Activated CD8-positive, alpha-beta T cell treated with anti-CD3 and anti-CD28 coated beads, Interleukin-2, amount 10 ng/mL, durations not matched to agents 7 days and 5 days (primary cell): ENCODE results near the gene RTKN. TPM values are rescaled to one million over a fixed set of nuclear protein-coding genes. Genes with fewer than 3 reads are reported as not detected.
A peak's percentile ranks its signal among the peaks of the same experiment; 100 is the strongest.

Experiments used
- ATAC-seq: fragments of 150-1000 bp; cut with Tn5 transposase; one replicate; pipeline ENCODE4 v1.10.0; 2021; ENCODE audit warnings: moderate library complexity
- CTCF ChIA-PET: fragments of 350-600 bp; sonication (Branson Sonifier 250); formaldehyde crosslinking; loops from one replicate; lab custom pipeline; 2021; ENCODE audit warnings: antibody characterized with exemption; lab: Charles Lee
- POLR2A ChIA-PET: fragments of 350-600 bp; sonication (Branson Sonifier 250); formaldehyde crosslinking; loops from one replicate; lab custom pipeline; 2021; ENCODE audit warnings: antibody characterized with exemption; lab: Charles Lee
- DNase-seq: peaks from one replicate; pipeline ENCODE4 v3.0.0-alpha.2; 2020
- H3K27ac Mint-ChIP-seq: one replicate; pipeline ENCODE4 v1.8.0; 2021; ENCODE audit warnings: mild to moderate bottlenecking, mixed read lengths
- H3K27me3 Mint-ChIP-seq: one replicate; pipeline ENCODE4 v1.8.0; 2021; ENCODE audit warnings: low read depth, mixed read lengths
- H3K36me3 Mint-ChIP-seq: one replicate; pipeline ENCODE4 v1.8.0; 2021; ENCODE audit warnings: low read depth, mixed read lengths
- H3K4me1 Mint-ChIP-seq: one replicate; pipeline ENCODE4 v1.8.0; 2021; ENCODE audit warnings: low read depth, mixed read lengths
- H3K4me3 Mint-ChIP-seq: one replicate; pipeline ENCODE4 v1.8.0; 2021; ENCODE audit warnings: mild to moderate bottlenecking, mixed read lengths
- H3K9me3 Mint-ChIP-seq: one replicate; pipeline ENCODE4 v1.8.0; 2022; ENCODE audit warnings: mixed read lengths; ENCODE audit not compliant: insufficient read depth
- total RNA-seq, 2 experiments: library from RNA; stranded (reverse); gene quantifications; one replicate each; pipeline ENCODE4 v1.2.3, GENCODE V29; 2021

Gene RTKN
- total RNA-seq, 2 experiments from 2014 or later: 0.37 to 0.57 TPM

DNA sequence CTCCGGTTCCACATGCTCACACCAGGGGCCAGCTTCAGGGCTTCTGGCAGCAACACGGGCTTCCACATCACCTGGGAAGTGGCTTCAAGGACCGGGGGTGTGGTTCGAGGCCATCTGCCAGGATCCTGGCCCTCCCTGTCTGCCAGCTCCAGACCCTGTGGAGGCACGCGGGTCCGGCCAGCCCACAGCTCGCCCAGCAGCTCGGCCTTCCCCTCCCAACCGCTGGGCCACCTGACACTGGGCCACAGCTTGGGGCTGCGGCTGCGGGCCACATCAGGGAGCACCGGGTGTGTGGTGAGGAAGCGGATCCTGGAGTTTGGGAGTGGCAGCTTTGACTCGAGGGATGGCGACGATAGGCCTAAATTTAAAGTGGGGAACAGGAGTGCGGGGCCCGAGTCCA lies 27.3 kb downstream of the RTKN start:
- DNase-seq (no peak), ATAC-seq (no peak)
- no peak overlapping the region for H3K27ac Mint-ChIP-seq
- H3K9me3 Mint-ChIP-seq: no peaks in the 10 kb centered on the region
- H3K27me3 Mint-ChIP-seq: no peaks in the 10 kb centered on the region
- no peaks in the 10 kb centered on the region for H3K36me3 Mint-ChIP-seq
- H3K4me3 Mint-ChIP-seq: peak overlapping the region; percentile 31
- H3K4me1 Mint-ChIP-seq: peaks cover 24% of the 10 kb centered on the region
- ChIA-PET POLR2A (interaction anchor here (0.8 to 1.2 kb wide), 2 partner anchors 18 to 45 kb away, joined by 3 to 6 read pairs; no protein-coding TSS in a partner anchor), CTCF (interaction anchor here (1.1 to 1.4 kb wide), 3 partner anchors 15 to 165 kb away, joined by 3 to 5 read pairs (median 3); no protein-coding TSS in a partner anchor)

DNA sequence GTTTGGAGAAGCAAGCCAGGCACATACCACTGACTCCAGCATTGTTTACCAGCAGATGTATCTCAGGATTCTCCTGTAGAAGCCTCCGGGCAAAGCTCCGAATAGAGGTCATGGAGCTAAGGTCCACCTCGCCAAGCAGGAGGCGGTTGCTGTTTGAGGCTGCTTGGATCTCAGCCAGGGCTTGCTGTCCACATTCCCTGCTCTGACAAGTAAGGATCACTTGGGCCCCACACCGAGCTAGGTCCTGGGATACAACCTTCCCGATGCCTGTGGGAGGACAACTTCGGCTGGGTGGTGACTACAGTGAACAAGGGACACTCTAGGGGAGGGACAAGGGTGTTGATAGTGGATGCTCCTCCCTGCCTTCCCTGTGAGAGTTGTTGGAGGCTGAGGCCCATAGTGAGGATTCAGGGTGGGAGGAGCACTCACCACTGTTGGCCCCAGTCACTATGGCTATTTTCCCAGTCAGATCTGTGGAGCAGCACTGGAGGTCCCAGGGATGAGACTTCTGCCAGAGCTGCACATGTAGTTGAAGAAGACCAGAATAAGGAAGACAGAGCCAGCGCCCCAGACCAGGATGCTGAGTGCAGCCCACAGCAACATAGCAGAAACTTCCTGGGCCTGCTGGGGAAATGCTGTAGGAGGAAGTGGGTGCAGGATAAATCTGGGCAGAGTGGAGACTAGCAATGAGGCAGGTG lies 28.6 kb downstream of the RTKN start:
- DNase-seq (no peak), ATAC-seq (no peak)
- Mint-ChIP-seq H3K4me1 (peaks cover 24% of the 10 kb centered on the region), H3K4me3 (no peak overlapping the region), H3K36me3 (no peaks in the 10 kb centered on the region), H3K9me3 (no peaks in the 10 kb centered on the region), H3K27ac (no peak overlapping the region), H3K27me3 (peaks cover 5% of the 10 kb centered on the region)
- POLR2A ChIA-PET: interaction anchor here (1.2 kb wide), 1 partner anchor 46 kb away, joined by 3 read pairs; no protein-coding TSS in a partner anchor
- CTCF ChIA-PET: interaction anchor here (0.9 to 1.4 kb wide), 4 partner anchors 20 to 164 kb away, joined by 3 read pairs; partner anchors contain the start of gene MOGS

DNA sequence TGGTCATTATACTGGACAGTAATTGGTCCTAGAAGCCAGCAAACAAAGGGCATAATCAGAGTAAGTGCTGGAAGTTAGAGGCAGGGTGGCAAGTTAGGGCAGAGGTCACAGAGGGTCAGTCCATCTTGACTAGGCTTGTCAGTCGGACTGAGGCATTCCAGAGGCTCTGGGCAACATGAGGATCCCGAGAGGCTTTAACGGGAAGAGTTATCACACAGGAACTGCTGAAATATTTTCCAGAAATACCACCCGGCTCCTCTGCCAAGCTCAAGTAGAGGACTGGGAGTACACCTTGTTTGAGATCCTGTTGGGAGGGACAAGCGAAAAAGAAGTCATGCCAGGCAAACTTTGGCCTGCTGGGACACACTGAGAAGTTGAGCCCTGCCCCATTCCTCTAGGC lies 34.1 kb downstream of the RTKN start:
- CTCF ChIA-PET: interaction anchor here (1.4 kb wide), 2 partner anchors 16 to 158 kb away, joined by 4 to 5 read pairs; no protein-coding TSS in a partner anchor
- Mint-ChIP-seq H3K9me3 (no peaks in the 10 kb centered on the region), H3K27ac (no peak overlapping the region), H3K27me3 (peaks cover 12% of the 10 kb centered on the region), H3K4me1 (no peaks in the 10 kb centered on the region), H3K36me3 (no peaks in the 10 kb centered on the region), H3K4me3 (no peak overlapping the region)
- ATAC-seq: no peak
- DNase-seq: no peak
- POLR2A ChIA-PET: no interaction called here

DNA sequence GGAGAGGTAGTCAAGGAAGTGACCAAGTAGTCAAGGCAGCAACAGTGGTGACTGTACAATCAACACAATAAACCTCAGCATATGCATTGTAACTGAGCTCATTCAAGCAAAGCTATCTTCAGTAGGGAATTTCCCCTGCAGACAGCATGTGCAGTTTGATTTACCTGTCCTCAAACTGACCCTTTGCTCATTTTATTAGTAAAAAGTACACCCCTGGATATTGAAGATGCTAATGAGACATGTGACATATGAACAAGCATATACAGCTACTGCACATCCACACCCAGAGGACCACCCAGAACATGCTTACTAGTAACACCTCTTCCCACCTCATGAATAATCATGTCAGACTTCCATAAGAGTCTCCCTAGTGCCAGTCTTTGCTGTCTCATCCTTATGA lies 35.7 kb downstream of the RTKN start:
- POLR2A ChIA-PET: no interaction called here
- H3K9me3 Mint-ChIP-seq: no peaks in the 10 kb centered on the region
- no peak for DNase-seq
- H3K27ac Mint-ChIP-seq: no peak overlapping the region
- H3K4me3 Mint-ChIP-seq: no peak overlapping the region
- H3K4me1 Mint-ChIP-seq: no peaks in the 10 kb centered on the region
- CTCF ChIA-PET: interaction anchor here (1.0 kb wide), 1 partner anchor 71 kb away, joined by 3 read pairs; no protein-coding TSS in a partner anchor
- no peak for ATAC-seq
- H3K27me3 Mint-ChIP-seq: peaks cover 12% of the 10 kb centered on the region
- H3K36me3 Mint-ChIP-seq: no peaks in the 10 kb centered on the region

DNA sequence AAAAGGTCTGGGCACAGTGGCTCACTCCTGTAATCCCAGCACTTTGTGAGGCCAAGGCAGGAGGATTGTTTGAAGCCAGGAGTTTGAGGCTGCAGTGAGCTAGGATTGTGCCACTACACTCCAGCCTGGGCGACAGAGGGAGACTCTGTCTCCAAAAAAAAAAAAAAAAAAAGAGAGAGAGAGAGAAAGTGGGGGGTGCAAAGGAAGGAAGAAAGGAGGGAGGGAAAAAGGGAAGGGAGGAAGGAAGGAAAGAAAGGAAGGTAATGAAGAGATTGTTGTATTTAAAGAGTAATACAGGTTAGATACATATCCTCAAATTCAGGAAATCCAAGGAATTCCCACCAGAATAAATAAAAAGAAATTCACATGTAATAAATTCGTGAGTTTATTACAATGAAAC lies 39.8 kb downstream of the RTKN start:
- POLR2A ChIA-PET: no interaction called here
- peaks cover 9% of the 10 kb centered on the region for H3K27me3 Mint-ChIP-seq

DNA sequence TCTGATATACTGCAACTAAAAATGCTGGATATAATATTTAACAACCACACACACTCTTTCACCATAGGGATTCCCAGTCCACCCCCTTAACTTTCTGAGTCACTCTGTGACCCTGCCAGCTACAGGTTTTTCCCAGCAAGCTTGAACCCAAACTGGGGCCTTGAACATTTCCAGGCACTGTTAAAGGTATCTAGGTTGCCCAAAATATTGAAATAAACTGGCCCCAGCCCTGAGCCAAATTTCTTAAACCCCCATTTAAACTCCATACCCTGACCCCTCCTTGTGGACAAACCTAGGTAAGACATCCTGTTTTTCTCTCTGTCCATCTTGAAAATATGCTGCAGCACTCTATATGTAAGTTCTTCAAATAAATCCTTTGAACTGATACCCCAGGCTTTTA lies 42.0 kb downstream of the RTKN start:
- POLR2A ChIA-PET: no interaction called here
- ATAC-seq (peak; percentile 80), DNase-seq (peak; percentile 51)
- peaks cover 9% of the 10 kb centered on the region for H3K27me3 Mint-ChIP-seq
- H3K36me3 Mint-ChIP-seq: no peaks in the 10 kb centered on the region
- no peak overlapping the region for H3K4me3 Mint-ChIP-seq
- H3K4me1 Mint-ChIP-seq: peaks cover 5% of the 10 kb centered on the region
- H3K27ac Mint-ChIP-seq: no peak overlapping the region
- CTCF ChIA-PET: interaction anchor here (1.0 to 3.7 kb wide), 4 partner anchors 9 to 150 kb away, joined by 3 to 22 read pairs (median 12); no protein-coding TSS in a partner anchor
- H3K9me3 Mint-ChIP-seq: no peaks in the 10 kb centered on the region

More for the DNA sequence above, 39.8 kb downstream of the RTKN start:
- CTCF ChIA-PET: interaction anchor here (0.9 to 3.7 kb wide), 5 partner anchors 11 to 161 kb away, joined by 4 to 22 read pairs (median 10); partner anchors contain the start of genes C2orf81 and WDR54
- no peak for ATAC-seq
- DNase-seq: no peak
- Mint-ChIP-seq H3K9me3 (no peaks in the 10 kb centered on the region), H3K4me3 (no peak overlapping the region), H3K4me1 (peaks cover 5% of the 10 kb centered on the region), H3K36me3 (no peaks in the 10 kb centered on the region), H3K27ac (no peak overlapping the region)

DNA sequence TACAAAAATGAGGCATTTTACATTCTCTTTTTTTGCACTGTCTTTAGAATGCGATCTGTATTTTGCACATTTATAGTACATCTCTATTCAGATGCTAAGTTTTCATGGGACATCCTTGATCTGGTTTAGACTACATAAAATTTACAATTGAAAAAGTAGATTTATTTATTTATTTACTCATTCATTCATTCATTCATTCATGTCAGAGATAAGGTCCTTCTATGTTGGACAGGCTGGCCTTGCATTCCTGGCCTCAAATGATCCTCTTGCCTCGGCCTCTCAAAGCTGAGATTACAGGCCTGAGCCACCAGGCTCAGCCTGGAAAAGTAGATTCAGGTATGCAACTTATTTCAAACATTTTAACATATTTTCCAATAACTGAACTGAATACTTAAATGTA lies 45.6 kb downstream of the RTKN start:
- H3K4me3 Mint-ChIP-seq: no peak overlapping the region
- DNase-seq: no peak
- no peak for ATAC-seq
- peaks cover 10% of the 10 kb centered on the region for H3K4me1 Mint-ChIP-seq
- H3K27me3 Mint-ChIP-seq: peaks cover 10% of the 10 kb centered on the region
- no peaks in the 10 kb centered on the region for H3K36me3 Mint-ChIP-seq
- no peak overlapping the region for H3K27ac Mint-ChIP-seq
- H3K9me3 Mint-ChIP-seq: no peaks in the 10 kb centered on the region
- POLR2A ChIA-PET: no interaction called here
- CTCF ChIA-PET: interaction anchor here (1.2 to 2.3 kb wide), 2 partner anchors 44 to 146 kb away, joined by 3 to 7 read pairs; no protein-coding TSS in a partner anchor

DNA sequence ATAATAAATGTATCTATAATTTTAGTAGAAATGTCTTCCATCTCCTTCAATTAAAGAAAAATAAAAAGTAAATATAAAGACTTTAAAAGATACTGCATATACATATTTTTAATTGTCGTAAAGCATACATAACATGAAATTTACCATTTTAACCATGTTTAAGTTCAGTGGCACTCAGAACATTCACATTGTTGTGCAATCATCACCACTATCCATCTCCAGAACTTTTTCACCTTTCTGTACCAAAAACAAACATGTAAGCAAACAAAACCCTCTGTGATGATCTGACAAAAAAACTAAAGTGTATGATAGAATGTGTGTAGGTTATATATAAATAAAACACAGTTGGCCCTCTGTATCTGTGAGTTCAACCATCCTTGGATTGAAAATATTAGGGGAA lies 48.2 kb downstream of the RTKN start:
- DNase-seq (no peak), ATAC-seq (no peak)
- ChIA-PET CTCF (interaction anchor here (1.4 to 3.5 kb wide), 2 partner anchors 59 to 61 kb away, joined by 3 to 35 read pairs; no protein-coding TSS in a partner anchor), POLR2A (no interaction called here)
- Mint-ChIP-seq H3K4me1 (peaks cover 7% of the 10 kb centered on the region), H3K9me3 (no peaks in the 10 kb centered on the region), H3K27ac (no peak overlapping the region), H3K36me3 (no peaks in the 10 kb centered on the region), H3K27me3 (peaks cover 6% of the 10 kb centered on the region), H3K4me3 (no peak overlapping the region)

DNA sequence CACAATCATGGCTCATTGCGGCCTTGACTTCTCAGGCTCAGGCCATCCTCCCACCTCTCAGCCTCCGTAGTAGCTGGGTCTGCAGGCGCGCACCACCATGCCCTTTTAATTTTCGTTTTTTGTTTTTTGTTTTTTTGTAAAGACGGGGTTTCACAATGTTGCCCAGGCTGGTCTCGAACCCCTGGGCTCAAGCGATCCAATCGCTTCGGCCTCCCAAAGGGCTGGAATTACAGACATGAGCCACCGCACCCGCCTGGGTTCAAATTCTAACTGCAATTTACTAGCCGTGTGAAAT lies 49.3 kb downstream of the RTKN start:
- no peak overlapping the region for H3K4me3 Mint-ChIP-seq
- peaks cover 6% of the 10 kb centered on the region for H3K27me3 Mint-ChIP-seq
- H3K36me3 Mint-ChIP-seq: no peaks in the 10 kb centered on the region
- peaks cover 7% of the 10 kb centered on the region for H3K4me1 Mint-ChIP-seq
- ChIA-PET POLR2A (interaction anchor here (0.7 to 1.7 kb wide), 5 partner anchors 10 to 564 kb away, joined by 3 to 7 read pairs (median 5); partner anchors contain the start of genes C2orf81, MOB1A, STAMBP and WDR54), CTCF (interaction anchor here (0.6 to 3.5 kb wide), 22 partner anchors 8 to 569 kb away, joined by 3 to 35 read pairs (median 4); partner anchors contain the start of genes HK2 and MTHFD2)
- ATAC-seq (no peak), DNase-seq (no peak)
- H3K27ac Mint-ChIP-seq: peak overlapping the region; percentile 18
- no peaks in the 10 kb centered on the region for H3K9me3 Mint-ChIP-seq

DNA sequence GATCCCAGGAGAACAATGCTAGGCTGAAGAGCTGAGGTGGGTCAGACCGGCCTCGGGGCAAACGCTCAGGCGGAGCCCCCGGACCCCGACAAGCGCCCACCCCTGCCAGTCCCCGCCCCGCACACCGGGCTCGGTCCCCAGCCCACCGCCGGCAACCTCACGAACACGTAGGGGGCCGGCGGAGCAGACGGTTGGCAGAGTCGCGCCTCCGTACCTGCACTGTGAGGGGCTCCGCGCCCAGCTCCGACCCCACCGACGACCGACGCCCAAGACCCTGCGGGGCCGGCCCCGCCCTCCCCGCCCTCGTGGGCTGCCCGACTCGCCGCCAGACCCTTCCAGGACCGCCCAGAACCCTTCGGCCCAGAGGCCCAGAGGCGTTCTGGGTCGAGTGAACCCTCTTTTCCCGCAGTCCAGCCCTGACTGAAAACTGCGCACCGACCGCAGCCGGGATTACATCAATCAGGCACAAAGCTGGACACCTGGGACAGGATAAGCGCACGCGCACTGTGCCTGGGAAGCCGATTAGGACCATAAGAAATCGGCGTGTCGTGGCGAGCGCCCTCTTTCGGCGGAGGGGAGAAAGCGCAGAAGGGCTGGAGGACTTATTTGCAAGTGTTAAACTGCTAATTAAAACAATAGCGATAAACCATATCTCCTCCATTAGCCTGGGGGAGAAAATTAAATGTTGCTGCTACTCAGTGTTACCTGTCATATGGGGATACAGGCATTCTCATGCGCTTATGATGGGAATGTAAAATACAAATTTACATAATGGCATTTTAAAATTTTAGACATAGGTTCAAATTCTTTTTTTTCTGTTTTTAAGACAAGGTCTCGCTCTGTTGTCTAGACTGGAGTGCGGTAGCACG lies 49.9 kb downstream of the RTKN start:
- ChIA-PET CTCF (interaction anchor here (0.6 to 3.5 kb wide), 40 partner anchors 8 to 569 kb away, joined by 3 to 35 read pairs (median 4); partner anchors contain the start of genes BOLA3, C2orf81, HK2 and INO80B), POLR2A (interaction anchor here (0.6 to 1.7 kb wide), 6 partner anchors 10 to 564 kb away, joined by 3 to 7 read pairs (median 4); partner anchors contain the start of genes C2orf81, MOB1A, MTHFD2 and STAMBP)
- Mint-ChIP-seq H3K4me1 (peaks cover 7% of the 10 kb centered on the region), H3K9me3 (no peaks in the 10 kb centered on the region), H3K4me3 (peak overlapping the region; percentile 93), H3K27me3 (peaks cover 6% of the 10 kb centered on the region), H3K27ac (peak overlapping the region; percentile 99), H3K36me3 (no peaks in the 10 kb centered on the region)
- peak; percentile 97 for DNase-seq
- ATAC-seq: peak; percentile 88

DNA sequence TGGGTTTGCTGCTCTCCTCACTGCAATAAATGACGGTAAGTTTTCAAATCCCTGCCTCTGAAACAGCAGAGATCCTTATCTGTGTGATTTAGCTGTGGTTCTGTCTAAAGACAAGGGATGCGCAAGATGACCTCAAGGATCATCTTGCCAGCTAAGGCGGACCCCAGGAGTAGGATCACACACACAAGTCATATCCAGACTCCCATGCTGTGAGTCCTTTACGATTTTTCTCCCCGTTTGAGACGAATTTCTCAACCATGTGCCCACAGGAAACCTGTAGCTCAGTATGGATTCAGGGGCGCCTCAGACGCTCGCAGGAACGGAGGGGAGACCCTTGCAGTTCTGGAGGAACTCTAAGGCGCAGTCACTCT lies 50.5 kb downstream of the RTKN start:
- H3K4me3 Mint-ChIP-seq: peak overlapping the region; percentile 93
- DNase-seq: no peak

More for the DNA sequence above, 50.5 kb downstream of the RTKN start:
- peak overlapping the region; percentile 99 for H3K27ac Mint-ChIP-seq
- CTCF ChIA-PET: interaction anchor here (0.7 to 3.5 kb wide), 36 partner anchors 9 to 568 kb away, joined by 3 to 35 read pairs (median 4); partner anchors contain the start of genes BOLA3, C2orf81, HK2 and INO80B
- peaks cover 6% of the 10 kb centered on the region for H3K27me3 Mint-ChIP-seq
- H3K36me3 Mint-ChIP-seq: no peaks in the 10 kb centered on the region
- no peaks in the 10 kb centered on the region for H3K9me3 Mint-ChIP-seq
- peak; percentile 64 for ATAC-seq
- peaks cover 7% of the 10 kb centered on the region for H3K4me1 Mint-ChIP-seq
- POLR2A ChIA-PET: interaction anchor here (0.6 to 1.7 kb wide), 6 partner anchors 9 to 563 kb away, joined by 3 to 7 read pairs (median 4); partner anchors contain the start of genes C2orf81, MOB1A, MTHFD2 and STAMBP
